IMR-90 (cell line): Measurements from ENCODE around the gene PRKD2. TPM values are rescaled to one million over a fixed set of nuclear protein-coding genes. Genes with fewer than 3 reads are reported as not detected.

Source experiments
- ATAC-seq: fragments of 200-7000 bp; cut with Tn5 transposase; 2 replicates; pipeline ENCODE4 v1.9.1; 2020; ENCODE audit warnings: low read depth, mild to moderate bottlenecking, moderate library complexity
- BruUV-seq: library from RNA; stranded (reverse); fragments of 400-500 nt; replicated peaks from 2 replicates; lab custom pipeline; 2021; lab: Mats Ljungman, UMichigan
- CTCF ChIA-PET: fragments of 300-600 bp; formaldehyde crosslinking; extraction: SDS; loops from one replicate; lab custom pipeline; 2021; ENCODE audit warnings: antibody characterized with exemption; lab: Yijun Ruan, JAX
- POLR2A ChIA-PET: fragments of 300-600 bp; sonication (Branson Sonifier 250); formaldehyde crosslinking; loops from one replicate; lab custom pipeline; 2022; ENCODE audit warnings: antibody characterized with exemption; ENCODE audit not compliant: unreplicated experiment; lab: Charles Lee
- DNase-seq: peaks from one replicate; pipeline ENCODE4 v3.0.0; 2013
- H2AFZ ChIP-seq: replicated peaks from 2 replicates; pipeline ENCODE3; 2013; ENCODE audit warnings: low read length, mild to moderate bottlenecking; ENCODE audit not compliant: poor library complexity
- H2AK5ac ChIP-seq: 2 replicates; pipeline ENCODE4 v1.6.1; 2013; ENCODE audit warnings: low read depth, low read length, inconsistent platforms
- H2AK9ac ChIP-seq: replicated peaks from 2 replicates; pipeline ENCODE3; 2013; ENCODE audit warnings: mild to moderate bottlenecking, low read depth, low read length, moderate library complexity; ENCODE audit not compliant: poor library complexity
- H2BK120ac ChIP-seq: 2 replicates; pipeline ENCODE4 v1.6.1; 2013; ENCODE audit warnings: low read depth, low read length, inconsistent platforms
- H2BK15ac ChIP-seq: 3 replicates; pipeline ENCODE4 v1.6.1; 2013; ENCODE audit warnings: low read depth, low read length, inconsistent platforms
- H2BK20ac ChIP-seq: 2 replicates; pipeline ENCODE4 v1.6.1; 2013; ENCODE audit warnings: low read depth, mild to moderate bottlenecking, inconsistent platforms, low read length, moderate library complexity
- H2BK5ac ChIP-seq: 2 replicates; pipeline ENCODE4 v1.6.1; 2013; ENCODE audit warnings: mild to moderate bottlenecking, low read depth, low read length, inconsistent platforms; ENCODE audit not compliant: poor library complexity, severe bottlenecking
- H3K14ac ChIP-seq: replicated peaks from 2 replicates; pipeline ENCODE4 v1.6.1; 2013; ENCODE audit warnings: low read depth, low read length, inconsistent platforms
- H3K18ac ChIP-seq: 2 replicates; pipeline ENCODE4 v1.6.1; 2013; ENCODE audit warnings: low read depth, low read length, control low read depth
- H3K23ac ChIP-seq: 2 replicates; pipeline ENCODE4 v1.6.1; 2013; ENCODE audit warnings: low read depth, low read length, inconsistent platforms
- H3K27ac ChIP-seq: 2 replicates; pipeline ENCODE4 v1.5.1; 2013; ENCODE audit warnings: mild to moderate bottlenecking, control low read depth, low read length; ENCODE audit not compliant: insufficient read depth
- H3K27me3 ChIP-seq: 2 replicates; pipeline ENCODE4 v1.6.1; 2013; ENCODE audit warnings: low read length; ENCODE audit not compliant: control insufficient read depth, insufficient read depth
- H3K36me3 ChIP-seq: 2 replicates; pipeline ENCODE4 v1.6.1; 2013; ENCODE audit warnings: low read length, mixed read lengths; ENCODE audit not compliant: control insufficient read depth, insufficient read depth
- H3K4ac ChIP-seq: 2 replicates; pipeline ENCODE4 v1.6.1; 2013; ENCODE audit warnings: low read depth, low read length, inconsistent platforms
- H3K4me1 ChIP-seq: 2 replicates; pipeline ENCODE4 v1.6.1; 2013; ENCODE audit warnings: low read length, mixed read lengths; ENCODE audit not compliant: control insufficient read depth, insufficient read depth
- H3K4me2 ChIP-seq: 2 replicates; pipeline ENCODE4 v1.6.1; 2013; ENCODE audit warnings: low read depth, mild to moderate bottlenecking, control low read depth, low read length, moderate library complexity
- H3K4me3 ChIP-seq: 2 replicates; pipeline ENCODE4 v1.5.1; 2013; ENCODE audit warnings: low read depth, mild to moderate bottlenecking, control low read depth, low read length, moderate library complexity; ENCODE audit not compliant: insufficient read depth
- H3K56ac ChIP-seq: 2 replicates; pipeline ENCODE4 v1.6.1; 2013; ENCODE audit warnings: low read length, inconsistent platforms; ENCODE audit not compliant: insufficient read depth; ENCODE audit errors: extremely low read depth
- H3K79me1 ChIP-seq, 2 experiments: 2 replicates each; pipeline ENCODE4 v1.6.1; 2013; ENCODE audit warnings: low read length in 2 of 2, inconsistent platforms in 1 of 2, low read depth in 1 of 2
- H3K9ac ChIP-seq: 2 replicates; pipeline ENCODE4 v1.6.1; 2013; ENCODE audit warnings: low read depth, low read length, control low read depth
- H3K9me1 ChIP-seq: 2 replicates; pipeline ENCODE4 v1.6.1; 2013; ENCODE audit warnings: low read length, inconsistent platforms; ENCODE audit not compliant: insufficient read depth
- H3K9me3 ChIP-seq: 2 replicates; pipeline ENCODE4 v1.6.1; 2013; ENCODE audit warnings: low read length; ENCODE audit not compliant: control insufficient read depth, insufficient read depth
- H4K20me1 ChIP-seq: 2 replicates; pipeline ENCODE4 v1.6.1; 2013; ENCODE audit warnings: low read length, inconsistent platforms; ENCODE audit not compliant: insufficient read depth
- H4K5ac ChIP-seq: 2 replicates; pipeline ENCODE4 v1.6.1; 2013; ENCODE audit warnings: mild to moderate bottlenecking, low read depth, low read length, control low read depth
- H4K8ac ChIP-seq, 2 experiments: 2 replicates each; pipeline ENCODE4 v1.6.1; 2013; ENCODE audit warnings: low read depth in 2 of 2, low read length in 2 of 2, control low read depth in 1 of 2, inconsistent platforms in 1 of 2
- H4K91ac ChIP-seq: 2 replicates; pipeline ENCODE4 v1.6.1; 2013; ENCODE audit warnings: low read depth, low read length, inconsistent platforms; ENCODE audit not compliant: insufficient read depth
- BHLHE40 ChIP-seq: fragments of 150-350 bp; IDR thresholded peaks from 2 replicates; pipeline ENCODE4 v1.6.1; 2016; ENCODE audit warnings: mild to moderate bottlenecking, low read depth, low read length
- CEBPB ChIP-seq: IDR thresholded peaks from 2 replicates; pipeline ENCODE4 v1.6.1; 2012; ENCODE audit warnings: low read depth, low read length, improper control_type of control experiment
- ELK1 ChIP-seq: fragments of 150-350 bp; IDR thresholded peaks from 2 replicates; pipeline ENCODE4 v1.6.1; 2016; ENCODE audit warnings: low read depth, mild to moderate bottlenecking, low read length, moderate library complexity, borderline replicate concordance
- FOS ChIP-seq: fragments of 150-350 bp; IDR thresholded peaks from 2 replicates; pipeline ENCODE4 v1.6.1; 2016; ENCODE audit warnings: low read depth, low read length
- MAFK ChIP-seq: IDR thresholded peaks from 2 replicates; pipeline ENCODE4 v1.6.1; 2012; ENCODE audit warnings: low read depth, low read length, improper control_type of control experiment
- MAZ ChIP-seq: IDR thresholded peaks from 2 replicates; pipeline ENCODE4 v1.6.1; 2012; ENCODE audit warnings: low read depth, mild to moderate bottlenecking, low read length, improper control_type of control experiment, moderate library complexity, borderline replicate concordance
- MXI1 ChIP-seq: IDR thresholded peaks from 2 replicates; pipeline ENCODE4 v1.6.1; 2012; ENCODE audit warnings: low read depth, mild to moderate bottlenecking, low read length, moderate library complexity, borderline replicate concordance
- POLR2A ChIP-seq: IDR thresholded peaks from 2 replicates; pipeline ENCODE4 v1.6.1; 2012; ENCODE audit warnings: mild to moderate bottlenecking, low read depth, low read length
- RAD21 ChIP-seq: IDR thresholded peaks from 2 replicates; pipeline ENCODE4 v1.6.1; 2012; ENCODE audit warnings: low read length, improper control_type of control experiment
- RCOR1 ChIP-seq: IDR thresholded peaks from 2 replicates; pipeline ENCODE4 v1.6.1; 2012; ENCODE audit warnings: mild to moderate bottlenecking, low read length, improper control_type of control experiment; ENCODE audit not compliant: insufficient replicate concordance
- RFX5 ChIP-seq: IDR thresholded peaks from 2 replicates; pipeline ENCODE4 v1.8.0; 2012; ENCODE audit warnings: low read depth, mild to moderate bottlenecking, low read length, moderate library complexity
- WGBS, 2 experiments: methylation state at CpG; one replicate each; pipeline versions ENCODE4 v1.1.5 to v1.1.7; 2013; ENCODE audit warnings: missing lambda C conversion rate in 2 of 2; ENCODE audit not compliant: insufficient read length in 1 of 2; ENCODE audit errors: extremely low coverage in 2 of 2; 5-methylcytosine and 5-hydroxymethylcytosine counted together
- dilution Hi-C: fragments of 300-500 bp; cut with HindIII; formaldehyde crosslinking; loops from one replicate; pipeline ENCODE4 v1.14.3; 2018; ENCODE audit warnings: low sequenced_read_pairs; ENCODE audit not compliant: unreplicated experiment
- in situ Hi-C: fragments of 300-500 bp; cut with MboI; formaldehyde crosslinking; loops from 3 replicates; pipeline ENCODE4 v1.14.3; 2019; ENCODE audit warnings: low sequenced_read_pairs, inconsistent platforms, mixed read lengths
- intact Hi-C: fragments of 100-400 bp; cut with micrococcal nuclease; formaldehyde crosslinking; loops from 2 replicates; pipeline ENCODE4 v1.10.0; 2022
- polyA plus RNA-seq, 3 experiments: library from polyadenylated mRNA; depleted of rRNA; stranded (reverse); fragments of >200 nt; gene quantifications; 2 replicates each; pipeline ENCODE4 v1.2.3, GENCODE V29; 2012; ENCODE audit warnings: low replicate concordance in 1 of 3
- total RNA-seq: library from RNA; depleted of rRNA; stranded (reverse); fragments of >200 nt; gene quantifications from 2 replicates; pipeline ENCODE4 v1.2.3, GENCODE V29; 2012
- TF ChIP-seq, protein P1 (sequence below): fragments of 150-350 bp; IDR thresholded peaks from 2 replicates; pipeline ENCODE4 v1.6.1; 2017; ENCODE audit warnings: mild to moderate bottlenecking, antibody characterized with exemption, low read length, low read depth

Gene PRKD2
- total and polyA plus RNA-seq, 2 of the 4 experiments (the other 2 are of a cell fraction): 9.9 to 19.6 TPM

DNA sequence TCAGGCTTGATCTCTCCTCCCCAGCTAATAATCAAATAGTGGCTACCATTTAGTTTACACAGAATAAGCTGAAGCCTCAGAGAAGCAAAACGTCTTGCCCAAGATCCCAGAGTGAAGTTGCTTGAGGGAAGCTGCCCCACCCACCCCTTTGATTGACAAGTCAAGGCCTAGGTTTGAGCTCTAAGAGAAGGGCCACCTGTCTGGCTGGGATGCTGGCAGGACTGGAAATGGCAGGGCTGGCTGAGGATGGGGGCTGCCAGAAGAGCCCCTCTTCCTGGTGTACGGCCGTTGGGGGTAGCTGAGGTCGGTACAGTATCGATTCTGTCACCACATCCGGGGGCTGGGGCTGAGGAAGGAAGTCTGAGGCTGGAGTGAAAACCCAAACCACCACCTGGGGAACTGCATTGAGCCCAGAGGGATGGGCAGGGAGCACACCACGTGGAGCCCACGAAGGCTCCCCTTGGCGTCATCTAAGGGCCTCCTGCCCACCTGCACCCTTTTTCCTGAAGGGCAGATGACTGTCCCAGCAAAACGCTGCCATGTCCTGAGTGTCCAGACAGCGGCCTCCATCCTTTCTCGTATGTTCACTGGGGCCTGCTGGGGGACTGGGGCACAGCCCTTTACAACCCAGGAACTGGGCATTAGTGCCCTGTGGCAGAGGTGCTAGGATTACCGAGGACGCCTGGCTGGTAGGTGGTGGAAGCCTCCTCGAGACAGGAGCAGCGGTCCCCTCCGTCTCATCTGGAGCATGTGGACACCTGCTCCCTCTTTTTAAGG, 1.4 kb upstream of the PRKD2 start:
- no peaks in the 10 kb centered on the region for H3K27me3 ChIP-seq
- peaks cover 34% of the 10 kb centered on the region for H3K36me3 ChIP-seq
- ChIA-PET CTCF (no interaction called here), POLR2A (no interaction called here)
- in situ Hi-C loops (no loop called here), dilution Hi-C loops (no loop called here), intact Hi-C loops (no loop called here)
- H2AFZ ChIP-seq: no peak overlapping the region
- no peak for DNase-seq
- TF ChIP-seq MAZ (no peak), MAFK (no peak), MXI1 (no peak), CEBPB (no peak), RFX5 (no peak), RCOR1 (no peak), RAD21 (no peak), POLR2A (no peak), ELK1 (no peak), FOS (no peak), BHLHE40 (no peak)
- TF ChIP-seq, protein P1, sequence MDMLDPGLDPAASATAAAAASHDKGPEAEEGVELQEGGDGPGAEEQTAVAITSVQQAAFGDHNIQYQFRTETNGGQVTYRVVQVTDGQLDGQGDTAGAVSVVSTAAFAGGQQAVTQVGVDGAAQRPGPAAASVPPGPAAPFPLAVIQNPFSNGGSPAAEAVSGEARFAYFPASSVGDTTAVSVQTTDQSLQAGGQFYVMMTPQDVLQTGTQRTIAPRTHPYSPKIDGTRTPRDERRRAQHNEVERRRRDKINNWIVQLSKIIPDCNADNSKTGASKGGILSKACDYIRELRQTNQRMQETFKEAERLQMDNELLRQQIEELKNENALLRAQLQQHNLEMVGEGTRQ: no peak
- H4K5ac ChIP-seq: no peak overlapping the region
- H3K23ac ChIP-seq: 0 out of 2 replicates have a peak overlapping the region, but pooled peaks have one; percentile 53
- H2BK20ac ChIP-seq: no peak overlapping the region
- no peak overlapping the region for H2BK5ac ChIP-seq
- no peak overlapping the region for H2AK9ac ChIP-seq
- WGBS, 2 experiments: 89% methylated on average over 8 of the region's 17 CpGs; no CpG with 5 or more reads in 1 of the 2 experiments
- no peak overlapping the region for H2AK5ac ChIP-seq
- no peak overlapping the region for H3K14ac ChIP-seq
- H3K56ac ChIP-seq: no peak overlapping the region
- H4K20me1 ChIP-seq: peaks cover 5% of the 10 kb centered on the region
- H3K9me3 ChIP-seq: no peaks in the 10 kb centered on the region
- no peaks in the 10 kb centered on the region for H3K9me1 ChIP-seq
- H3K4ac ChIP-seq: no peak overlapping the region
- H4K91ac ChIP-seq: no peak overlapping the region
- H4K8ac ChIP-seq: no peak overlapping the region
- H2BK15ac ChIP-seq: no peak overlapping the region
- H3K4me1 ChIP-seq: peaks cover 7% of the 10 kb centered on the region
- ATAC-seq: no peak
- BruUV-seq: no TSS peak
- H3K9ac ChIP-seq: no peak overlapping the region
- no peak overlapping the region for H3K18ac ChIP-seq
- H3K79me1 ChIP-seq: peaks cover 11 to 54% of the 10 kb centered on the region in 2 experiments
- no peak overlapping the region for H3K4me2 ChIP-seq
- H3K27ac ChIP-seq: no peak overlapping the region
- H2BK120ac ChIP-seq: no peak overlapping the region
- H3K4me3 ChIP-seq: no peak overlapping the region
